Measurements from ENCODE around the gene NSF.

Gene NSF

DNA sequence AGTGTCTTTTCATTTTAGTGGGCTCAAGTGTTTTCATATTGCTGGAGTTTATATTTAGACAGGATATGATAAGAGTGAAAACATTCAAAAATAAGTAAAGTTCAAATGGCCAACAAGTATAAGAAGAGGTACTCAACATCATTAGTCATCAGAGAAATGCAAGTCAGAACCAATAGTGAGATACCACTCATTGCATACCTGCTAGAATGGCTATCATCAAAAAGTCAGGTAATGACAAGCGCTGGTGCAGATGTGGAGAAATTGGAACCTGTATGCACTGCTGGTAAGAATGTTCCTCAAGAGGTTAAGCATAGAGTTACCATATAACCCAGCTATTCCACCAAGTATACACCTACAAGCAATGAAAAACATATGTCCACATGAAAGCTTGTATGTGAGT lies 140.2 kb downstream of the NSF start:
- TF ChIP-seq CTCF (IDR thresholded peaks at IDR 0.05; ENCODE audit: low read depth, low read length) = no peak
- no peak overlapping the region for H3K4me3 ChIP-seq (ENCODE audit: low read depth, low read length)

DNA sequence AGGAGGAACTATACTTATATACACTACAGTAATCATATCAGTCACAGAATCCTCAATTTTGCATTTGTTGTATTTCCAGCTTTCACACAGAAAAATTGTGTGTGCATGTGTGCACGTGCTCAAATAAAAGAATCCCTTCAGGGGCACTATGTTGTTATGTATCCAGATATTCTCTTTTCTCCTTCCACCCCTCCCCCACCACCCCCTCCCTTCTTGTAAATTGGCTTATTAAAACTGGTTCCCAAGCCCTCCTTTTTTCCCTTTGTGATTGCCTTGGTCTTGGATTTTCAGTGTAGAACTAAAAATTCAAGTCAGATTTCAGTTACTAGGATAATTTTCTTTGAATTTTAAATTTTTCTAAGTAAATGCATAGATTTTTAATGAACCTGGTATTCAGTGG lies 141.7 kb downstream of the NSF start:
- no peak for TF ChIP-seq CTCF (IDR thresholded peaks at IDR 0.05; ENCODE audit: low read depth, low read length)
- no peak overlapping the region for H3K4me3 ChIP-seq (ENCODE audit: low read depth, low read length)

DNA sequence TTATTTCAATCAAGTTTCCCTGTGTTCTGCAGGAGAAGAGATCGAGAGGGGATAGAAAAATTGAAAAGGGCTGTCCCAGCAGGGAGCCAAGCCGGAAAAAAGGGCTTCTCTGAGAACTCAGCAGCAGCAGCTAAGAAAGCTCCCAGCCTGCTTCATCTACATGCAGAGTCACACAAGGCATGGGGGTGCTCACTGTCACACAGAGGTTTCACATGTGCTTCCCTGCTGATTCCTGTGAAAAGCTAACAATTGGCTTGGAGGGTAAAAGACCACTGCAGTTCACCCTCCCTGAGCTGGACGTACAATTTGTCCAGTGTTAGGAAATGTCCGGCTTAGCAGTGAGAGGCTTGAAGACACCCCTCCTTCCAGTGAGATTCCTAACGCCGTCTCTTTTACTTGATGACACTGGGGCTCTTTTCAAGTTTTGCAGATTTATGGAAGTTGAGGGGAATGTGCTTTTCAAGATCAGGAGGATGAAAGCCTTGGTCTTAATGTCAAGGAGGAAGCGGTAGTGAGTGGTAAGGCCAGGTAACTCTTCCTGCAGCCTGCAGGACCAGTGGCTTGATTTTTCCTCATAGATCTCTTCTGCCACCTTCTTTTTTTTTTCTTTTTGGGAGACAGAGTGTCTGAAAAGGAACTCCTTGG lies 142.4 kb downstream of the NSF start:
- no peak for TF ChIP-seq CTCF (IDR thresholded peaks at IDR 0.05; ENCODE audit: low read depth, low read length)
- no peak overlapping the region for H3K4me3 ChIP-seq (ENCODE audit: low read depth, low read length)

- no peak for TF ChIP-seq CTCF (IDR thresholded peaks at IDR 0.05; ENCODE audit: low read depth, low read length)
These were observed 143.5 kb downstream of the NSF start for GRCh38 chr17:46733837-46734475.

DNA sequence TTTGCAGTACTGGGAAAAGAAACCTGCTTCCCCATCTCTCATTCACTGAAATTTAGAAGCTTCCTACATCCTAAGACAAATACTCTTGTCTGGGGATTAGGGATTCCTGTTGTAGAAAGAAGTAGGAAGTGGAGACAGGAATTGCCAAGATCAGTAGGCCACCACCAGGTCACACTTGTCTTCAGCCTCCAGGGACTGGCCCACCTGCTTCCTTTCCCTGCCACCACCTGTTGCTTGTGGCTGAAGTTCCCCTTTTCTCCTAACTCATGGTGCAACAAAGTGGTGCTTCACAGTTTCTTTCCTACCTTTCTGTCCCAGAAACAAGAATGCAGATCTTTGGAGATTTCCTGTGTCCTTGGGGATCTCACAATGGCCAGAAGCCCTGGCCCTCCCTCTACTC lies 145.6 kb downstream of the NSF start:
- no peak for TF ChIP-seq CTCF (IDR thresholded peaks at IDR 0.05; ENCODE audit: low read depth, low read length)

More at GRCh38 chr17:46733837-46734475, 143.5 kb downstream of the NSF start:
- no peak overlapping the region for H3K4me3 ChIP-seq (ENCODE audit: low read depth, low read length)

GRCh38 chr17:46737326-46737725 lies 146.9 kb downstream of the NSF start:
- TF ChIP-seq CTCF (IDR thresholded peaks at IDR 0.05; ENCODE audit: low read depth, low read length) = no peak
- H3K4me3 ChIP-seq (ENCODE audit: low read depth, low read length) = no peak overlapping the region

More for the DNA sequence above, 145.6 kb downstream of the NSF start:
- H3K4me3 ChIP-seq (ENCODE audit: low read depth, low read length) = no peak overlapping the region

DNA sequence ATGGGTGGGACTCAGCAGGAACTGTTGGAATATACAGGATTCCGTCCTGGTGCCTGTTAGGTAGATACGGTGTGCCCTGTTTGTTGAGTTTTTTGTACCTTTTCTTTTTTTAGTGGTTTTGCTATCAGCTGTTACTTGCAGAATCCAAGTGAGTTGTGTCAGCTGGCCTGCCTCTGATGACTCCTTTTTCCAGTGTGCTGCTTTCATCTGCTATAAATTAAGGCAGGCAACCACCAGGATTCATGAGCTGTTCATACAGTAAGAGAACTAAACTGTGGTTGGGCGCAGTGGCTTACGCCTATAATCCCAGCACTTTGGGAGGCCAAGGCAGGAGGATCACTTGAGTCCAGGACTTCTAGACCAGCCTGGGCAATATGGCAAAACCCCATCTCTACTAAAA lies 148.1 kb downstream of the NSF start:
- H3K4me3 ChIP-seq (ENCODE audit: low read depth, low read length) = no peak overlapping the region
- TF ChIP-seq CTCF (IDR thresholded peaks at IDR 0.05; ENCODE audit: low read depth, low read length) = no peak

Data from WI38 (cell line).